Stimulated activated CD8-positive, alpha-beta memory T cell treated with anti-CD3 and anti-CD28 coated beads, Interleukin-12 subunit alpha, Interleukin-12 subunit beta, amount 100 ng/mL, for 24 hours (primary cell): ENCODE measurements around the gene ZNF273.
"Not testable (repeated sequence)": the region's sequence is repeated elsewhere in the genome, so short reads cannot be mapped to it uniquely, and the experiment has no call there.

Experiments used
- DNase-seq: peaks from one replicate; pipeline ENCODE4 v3.0.0-alpha.2; 2020; ENCODE audit errors: extremely low read depth

The ZNF273 gene

DNA sequence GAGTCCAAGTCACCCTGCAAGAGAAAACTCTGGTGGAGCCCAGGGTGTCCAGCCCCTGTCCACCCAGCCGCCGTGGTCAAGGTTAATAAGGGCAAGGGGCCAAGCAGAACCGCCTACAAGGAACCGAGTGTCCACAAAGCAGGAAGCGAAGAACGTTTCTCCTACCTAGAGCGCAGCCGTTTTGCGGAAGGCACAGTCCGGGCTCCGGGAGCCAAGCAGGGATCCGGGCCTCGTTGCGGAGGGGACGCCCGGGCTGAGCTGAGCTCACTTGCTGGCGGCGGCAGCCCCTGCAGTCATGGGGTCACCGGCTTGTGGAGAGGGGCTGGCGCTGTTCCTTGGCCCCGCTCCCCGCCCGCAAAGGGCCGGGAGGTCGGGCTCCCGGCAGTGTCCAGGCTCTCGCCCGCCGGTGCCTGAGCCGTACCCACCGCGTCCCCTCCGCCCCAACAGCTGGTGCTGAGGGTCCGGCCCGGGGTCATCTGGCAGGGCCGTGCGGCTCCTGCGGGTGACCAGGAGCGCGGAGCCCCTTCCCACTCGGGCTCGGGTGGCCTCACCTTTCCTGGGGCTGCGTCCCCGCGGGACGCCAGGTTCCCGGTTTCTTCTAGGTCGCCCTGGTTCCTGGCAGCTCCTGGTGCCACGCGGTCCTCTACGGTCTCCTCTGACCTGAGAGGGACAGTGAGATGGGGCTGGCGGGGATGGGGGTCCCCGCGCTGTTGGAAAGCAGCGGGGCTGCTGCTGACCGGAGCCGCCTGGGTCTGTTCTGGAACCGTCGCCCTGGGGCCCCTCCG lies 14.0 kb upstream of the ZNF273 start:
- DNase-seq = no peak

DNA sequence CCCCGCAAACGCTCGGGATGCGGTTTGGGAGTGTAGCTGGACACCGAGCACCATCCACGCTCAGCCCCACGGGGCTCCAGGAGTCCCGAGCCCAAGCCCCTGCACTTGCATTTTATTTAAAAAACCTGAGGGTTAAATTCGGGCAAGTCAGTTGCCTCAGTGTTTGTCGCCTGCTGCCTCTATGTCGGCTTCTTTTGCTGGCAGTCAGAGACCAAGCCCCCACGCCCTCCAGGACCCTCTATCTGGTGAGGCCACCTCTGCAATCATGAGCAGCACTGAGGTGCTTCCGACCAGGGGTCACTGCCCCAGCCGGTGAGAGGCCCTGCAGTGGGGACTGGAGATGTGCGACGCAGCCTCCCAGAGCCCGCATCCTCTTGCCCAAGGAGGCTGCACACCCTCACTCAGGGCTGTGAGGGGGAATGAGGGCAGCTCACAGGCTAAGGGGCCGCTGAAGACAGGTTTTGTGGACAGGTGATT lies 13.3 kb upstream of the ZNF273 start:
- no peak for DNase-seq

DNA sequence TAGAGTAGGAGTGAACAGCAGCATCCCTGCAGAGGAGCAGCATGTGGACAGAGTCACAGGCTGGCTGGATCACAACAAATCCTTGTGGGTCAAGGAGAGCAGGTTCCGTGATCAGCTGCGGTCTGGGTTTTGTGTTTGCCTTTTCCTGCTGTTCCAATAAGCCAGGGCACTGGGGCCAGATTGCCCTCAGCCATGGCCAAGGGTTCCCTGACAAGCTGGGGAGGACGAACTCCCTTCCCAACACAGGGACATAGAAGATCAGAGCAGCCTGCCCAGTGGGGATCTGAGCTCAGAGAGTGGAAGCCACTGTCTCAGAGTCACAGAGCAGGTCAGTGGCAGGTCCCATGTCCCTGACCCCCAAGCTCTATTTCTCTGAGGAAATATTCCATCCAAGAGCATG lies 12.8 kb upstream of the ZNF273 start:
- DNase-seq = not testable (repeated sequence)

DNA sequence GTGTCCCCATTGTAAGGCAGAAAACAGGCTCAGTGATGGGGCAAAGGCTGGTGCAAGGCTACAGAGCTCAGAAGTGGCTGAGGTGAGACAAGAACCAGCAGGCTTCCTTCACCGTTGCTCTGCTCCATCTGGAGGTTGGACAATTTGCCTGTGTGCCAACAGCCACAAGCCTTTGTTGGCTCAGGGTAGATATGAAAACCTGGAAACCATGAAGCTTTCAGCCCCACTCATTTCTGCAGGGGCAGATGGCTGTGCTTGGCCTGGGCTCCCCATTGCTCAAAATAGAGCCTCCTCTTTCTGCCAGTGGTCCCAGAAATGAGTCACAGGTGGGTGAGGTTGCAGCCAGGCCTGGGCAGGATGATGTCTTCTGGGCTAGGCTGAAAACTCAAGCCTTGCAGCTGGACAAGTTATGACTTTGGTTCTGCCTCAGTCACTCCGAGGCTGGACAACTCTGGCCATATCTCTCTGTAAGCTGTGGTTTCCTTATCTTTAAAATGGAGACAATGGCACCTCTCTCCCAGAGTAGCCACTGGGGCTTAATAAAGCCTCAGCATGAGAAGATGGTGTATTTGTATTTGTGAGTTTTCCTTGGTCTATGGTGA lies 12.2 kb upstream of the ZNF273 start:
- no peak for DNase-seq

DNA sequence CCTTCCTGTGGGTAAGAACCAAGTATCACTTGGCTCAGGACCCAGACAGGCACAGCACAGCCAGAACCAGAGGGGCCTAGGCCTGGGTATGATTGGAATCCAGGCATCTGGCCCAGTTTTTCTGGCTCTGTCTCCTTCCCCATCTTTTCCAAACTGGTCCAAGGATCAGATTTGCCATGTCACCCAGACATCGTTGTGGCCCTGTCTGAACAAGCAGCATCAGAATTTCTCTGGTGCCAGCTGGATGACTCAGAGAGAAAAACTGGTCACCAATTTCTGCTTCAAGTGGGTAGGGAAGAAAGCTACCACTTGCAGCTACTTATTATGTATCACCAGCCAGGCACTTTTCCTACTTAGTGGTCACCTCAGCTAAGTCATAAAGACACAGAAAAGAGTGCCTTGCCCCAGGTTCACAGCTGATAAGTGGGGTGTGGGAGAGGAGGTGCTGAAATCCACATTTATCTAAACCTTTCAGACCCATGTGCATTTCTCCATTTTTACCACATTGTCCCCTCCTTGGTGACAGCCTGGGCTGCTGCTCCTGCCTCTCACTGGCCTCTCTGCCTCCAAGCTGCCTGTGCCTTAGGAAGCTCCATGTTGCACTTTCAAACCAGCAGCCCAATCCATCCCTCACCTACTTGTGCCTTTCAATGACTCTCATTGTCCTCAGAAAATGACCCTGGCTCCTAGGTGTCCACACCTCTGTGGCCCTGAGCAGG lies 11.6 kb upstream of the ZNF273 start:
- DNase-seq = not testable (repeated sequence)

DNA sequence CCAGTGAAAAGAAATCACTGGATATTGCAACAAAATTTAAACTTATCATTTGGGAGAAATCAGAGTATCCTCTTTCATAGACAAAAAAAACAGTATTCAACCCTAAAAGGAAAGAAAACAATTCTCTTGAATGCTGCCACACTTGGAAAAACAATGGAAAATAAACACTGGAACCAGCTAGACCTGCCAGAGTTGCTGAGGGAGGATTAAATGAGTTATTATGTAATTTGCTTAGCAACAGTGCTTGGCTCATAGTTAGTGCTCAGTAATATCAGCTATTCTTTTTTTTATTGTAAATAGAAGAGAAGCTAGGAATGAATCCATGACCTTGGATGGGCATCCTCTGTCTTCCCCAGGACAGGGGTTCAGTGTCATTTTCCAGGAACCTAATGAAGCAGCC lies 11.0 kb upstream of the ZNF273 start:
- no peak for DNase-seq

DNA sequence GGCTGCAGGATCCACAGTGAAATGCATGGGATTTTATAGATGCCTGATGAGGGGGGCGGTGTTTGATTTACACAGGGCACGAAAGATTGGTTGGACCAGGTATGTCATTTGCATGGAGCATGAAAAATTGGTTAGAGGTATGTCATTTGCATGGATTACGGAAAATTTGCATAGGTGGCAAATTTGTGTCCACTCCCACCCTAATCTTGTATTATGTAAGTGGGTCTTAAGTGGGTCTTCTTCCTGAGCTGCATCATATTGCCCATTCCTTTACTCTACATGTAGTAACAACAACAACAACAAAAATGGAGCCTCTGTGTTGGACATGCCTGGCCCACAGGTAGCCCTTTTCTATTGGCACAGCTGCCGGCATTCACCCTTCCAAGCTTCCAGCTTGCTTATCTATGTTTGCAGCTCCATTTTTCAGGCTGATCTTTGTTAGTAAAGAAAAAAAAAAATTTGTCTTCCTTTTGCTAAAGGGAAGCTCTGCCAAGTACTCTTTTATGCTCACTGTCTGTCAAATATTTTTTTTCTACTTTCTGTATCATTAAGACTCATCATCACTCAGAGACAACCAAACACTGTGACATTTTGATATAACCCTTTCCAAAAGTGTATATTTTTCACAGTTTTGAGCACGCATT lies 10.3 kb upstream of the ZNF273 start:
- DNase-seq = no peak

DNA sequence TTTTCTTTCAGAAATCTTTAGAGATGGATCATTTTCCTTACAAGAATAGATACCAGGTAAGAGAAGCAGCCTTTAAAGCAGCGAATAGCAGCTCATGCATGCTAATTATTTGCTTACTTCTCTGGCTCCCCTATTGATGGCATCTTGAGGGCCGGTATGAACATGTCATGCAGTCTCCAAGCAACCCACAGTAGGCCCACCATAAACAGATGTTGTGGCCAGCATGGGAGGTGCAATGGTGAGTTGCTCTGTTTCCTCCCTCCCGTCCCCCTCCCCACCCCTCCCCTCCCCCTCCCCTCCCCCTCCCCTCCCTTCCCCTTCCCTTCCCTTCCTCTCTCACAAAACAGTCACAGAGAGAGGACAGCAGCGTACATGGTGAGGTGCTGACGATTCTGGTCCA lies 9.7 kb upstream of the ZNF273 start:
- DNase-seq = no peak

DNA sequence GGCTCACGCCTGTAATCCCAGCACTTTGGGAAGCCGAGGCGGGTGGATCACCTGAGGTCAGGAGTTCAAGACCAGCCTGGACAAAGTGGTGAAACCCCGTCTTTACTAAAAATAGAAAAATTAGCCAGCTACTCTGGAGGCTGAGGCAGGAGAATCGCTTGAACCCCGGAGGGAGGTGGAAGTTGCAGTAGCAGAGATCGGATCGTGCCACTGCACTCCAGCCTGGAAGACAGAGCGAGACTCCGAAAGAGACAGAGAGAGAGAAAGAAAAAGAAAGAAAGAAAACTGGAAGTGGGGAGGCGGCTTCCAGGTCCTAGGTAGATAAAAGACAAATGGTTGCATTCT lies 640 bp upstream of the ZNF273 start:
- DNase-seq = not testable (repeated sequence)

DNA sequence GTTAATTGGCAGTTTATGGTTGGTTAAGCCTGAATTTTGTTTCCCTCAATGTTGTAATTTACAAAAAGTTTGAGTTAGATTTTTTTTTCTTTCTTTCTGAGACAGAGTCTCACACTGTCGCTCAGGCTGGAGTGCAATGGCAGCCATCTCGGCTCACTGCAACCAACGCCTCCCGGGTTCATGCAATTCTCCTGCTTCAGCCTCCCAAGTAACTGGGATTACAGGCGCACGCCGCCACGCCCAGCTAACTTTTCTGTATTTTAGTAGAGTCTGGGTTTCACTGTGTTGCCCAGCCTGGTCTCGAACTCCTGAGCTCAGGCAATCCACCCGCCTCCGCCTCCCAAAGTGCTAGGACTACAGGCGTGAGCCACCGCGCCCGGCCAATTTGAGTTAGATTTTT lies 935 bp downstream of the ZNF273 start:
- no peak for DNase-seq

DNA sequence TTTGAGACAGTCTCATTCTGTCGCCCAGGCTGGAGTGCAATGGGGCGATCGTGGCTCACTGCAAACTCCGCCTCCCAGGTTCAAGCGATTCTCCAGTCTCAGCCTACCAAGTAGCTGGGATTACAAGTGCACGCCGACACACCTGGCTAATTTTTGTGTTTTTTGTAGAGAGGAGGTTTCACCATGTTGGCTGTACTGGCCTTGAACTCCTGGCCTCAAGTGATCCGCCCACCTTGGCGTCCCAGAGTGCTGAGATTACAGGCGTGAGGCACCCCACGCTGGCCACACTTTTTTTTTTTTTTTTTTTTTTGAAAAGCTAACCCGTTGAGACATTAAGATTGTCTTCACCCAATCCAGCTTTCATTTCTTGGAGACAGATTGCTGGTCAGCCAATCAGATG lies 2.1 kb downstream of the ZNF273 start:
- no peak for DNase-seq

DNA sequence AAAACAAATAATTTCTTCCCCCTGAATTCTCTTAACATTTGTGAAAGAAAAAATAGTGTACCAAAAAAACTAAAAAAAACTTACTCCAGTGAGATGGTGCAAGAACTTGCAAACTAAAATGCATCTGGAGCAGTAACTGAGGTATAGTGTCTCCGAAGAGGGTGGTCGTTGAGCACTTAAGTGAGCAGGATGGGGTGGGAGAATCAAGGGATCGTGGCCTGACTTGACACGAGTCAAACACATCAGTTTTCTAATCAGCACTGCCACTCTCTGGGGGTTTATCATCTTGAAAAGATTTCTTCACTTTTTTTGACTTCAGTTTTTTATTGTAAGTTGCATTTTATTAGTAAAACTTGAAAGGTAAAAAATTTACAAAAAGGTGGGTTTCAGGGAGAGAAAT lies 2.5 kb downstream of the ZNF273 start:
- DNase-seq = no peak

DNA sequence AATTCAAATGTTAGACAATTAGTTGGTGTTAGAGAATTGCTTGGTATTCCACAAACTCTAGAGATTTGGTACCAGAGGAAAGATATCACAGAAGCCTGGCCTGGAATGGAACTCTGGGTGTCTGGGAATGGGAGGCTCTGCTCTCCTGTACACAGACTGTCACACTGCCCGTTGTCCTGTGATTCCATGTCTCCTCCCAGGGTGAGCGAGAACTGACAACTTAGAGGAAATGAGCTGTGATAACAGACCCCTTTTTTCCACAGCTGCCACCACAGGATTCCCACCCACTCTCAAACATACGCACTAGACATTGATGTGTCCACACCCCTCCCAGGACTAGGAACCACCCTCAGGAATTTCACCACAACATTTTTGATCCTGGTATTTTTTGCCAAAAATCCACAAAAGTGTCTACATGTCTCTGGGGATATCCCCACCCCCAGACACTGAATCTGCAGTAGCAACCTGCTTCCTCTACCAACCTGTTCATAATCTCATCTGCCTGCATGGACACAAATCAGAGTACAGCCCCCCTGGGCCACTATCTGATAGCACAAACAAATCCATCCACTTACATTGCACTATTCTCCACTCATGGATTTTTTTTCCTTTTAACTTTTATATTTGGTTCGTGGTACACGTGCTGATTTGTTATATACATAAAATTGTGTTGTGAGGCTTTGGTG lies 4.7 kb downstream of the ZNF273 start:
- DNase-seq = no peak

DNA sequence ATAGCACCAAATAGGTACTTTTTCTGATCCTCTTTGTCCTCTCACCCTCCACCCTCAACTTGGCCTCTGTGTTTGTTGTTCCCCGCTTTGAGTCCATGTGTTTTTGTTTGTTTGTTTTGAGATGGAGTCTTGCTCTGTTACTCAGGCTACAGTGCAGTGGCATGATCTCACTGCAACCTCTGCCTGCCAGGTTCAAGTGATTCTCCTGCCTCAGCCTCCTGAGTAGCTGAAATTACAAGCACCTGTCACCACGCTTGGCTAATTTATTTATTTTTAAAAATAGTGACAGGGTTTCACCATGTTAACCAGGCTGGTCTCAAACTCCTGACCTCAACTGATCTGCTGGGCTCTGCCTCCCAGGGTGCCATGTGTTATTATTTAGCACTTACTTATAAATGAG lies 5.3 kb downstream of the ZNF273 start:
- no peak for DNase-seq

DNA sequence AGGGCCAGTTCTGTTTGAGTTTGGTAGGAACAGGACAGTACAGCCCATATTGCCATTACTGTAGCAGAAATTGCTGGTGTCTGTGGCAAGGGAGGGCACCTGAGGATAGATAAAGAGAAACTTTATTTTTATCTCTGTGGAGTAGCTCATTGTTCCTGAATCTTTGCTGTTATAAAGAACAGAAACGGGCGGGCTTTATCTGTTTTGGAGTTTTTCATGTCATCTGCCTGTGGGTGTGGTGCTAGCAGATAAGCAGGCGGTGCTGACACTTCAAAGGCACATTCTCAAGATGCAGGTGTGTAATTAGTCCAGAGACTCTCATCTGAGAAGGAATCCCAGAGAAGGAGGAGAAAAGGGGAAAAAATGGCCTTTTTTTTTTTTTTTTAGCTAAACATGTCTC lies 11.5 kb downstream of the ZNF273 start:
- DNase-seq = no peak

DNA sequence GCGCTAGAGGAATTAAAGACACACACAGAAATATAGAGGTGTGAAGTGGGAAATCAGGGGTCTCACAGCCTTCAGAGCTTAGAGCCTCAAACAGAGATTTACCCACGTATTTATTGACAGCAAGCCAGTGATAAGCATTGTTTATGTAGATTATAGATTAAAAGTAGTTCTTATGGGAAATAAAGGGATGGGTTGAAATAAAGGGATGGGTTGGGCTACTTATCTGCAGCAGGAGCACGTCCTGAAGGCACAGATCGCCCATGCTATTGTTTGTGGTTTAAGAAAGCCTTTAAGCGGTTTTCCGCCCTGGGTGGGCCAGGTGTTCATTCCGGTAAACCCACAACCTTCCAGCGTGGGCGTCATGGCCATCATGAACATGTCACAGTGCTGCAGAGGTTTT lies 12.2 kb downstream of the ZNF273 start:
- not testable (repeated sequence) for DNase-seq

DNA sequence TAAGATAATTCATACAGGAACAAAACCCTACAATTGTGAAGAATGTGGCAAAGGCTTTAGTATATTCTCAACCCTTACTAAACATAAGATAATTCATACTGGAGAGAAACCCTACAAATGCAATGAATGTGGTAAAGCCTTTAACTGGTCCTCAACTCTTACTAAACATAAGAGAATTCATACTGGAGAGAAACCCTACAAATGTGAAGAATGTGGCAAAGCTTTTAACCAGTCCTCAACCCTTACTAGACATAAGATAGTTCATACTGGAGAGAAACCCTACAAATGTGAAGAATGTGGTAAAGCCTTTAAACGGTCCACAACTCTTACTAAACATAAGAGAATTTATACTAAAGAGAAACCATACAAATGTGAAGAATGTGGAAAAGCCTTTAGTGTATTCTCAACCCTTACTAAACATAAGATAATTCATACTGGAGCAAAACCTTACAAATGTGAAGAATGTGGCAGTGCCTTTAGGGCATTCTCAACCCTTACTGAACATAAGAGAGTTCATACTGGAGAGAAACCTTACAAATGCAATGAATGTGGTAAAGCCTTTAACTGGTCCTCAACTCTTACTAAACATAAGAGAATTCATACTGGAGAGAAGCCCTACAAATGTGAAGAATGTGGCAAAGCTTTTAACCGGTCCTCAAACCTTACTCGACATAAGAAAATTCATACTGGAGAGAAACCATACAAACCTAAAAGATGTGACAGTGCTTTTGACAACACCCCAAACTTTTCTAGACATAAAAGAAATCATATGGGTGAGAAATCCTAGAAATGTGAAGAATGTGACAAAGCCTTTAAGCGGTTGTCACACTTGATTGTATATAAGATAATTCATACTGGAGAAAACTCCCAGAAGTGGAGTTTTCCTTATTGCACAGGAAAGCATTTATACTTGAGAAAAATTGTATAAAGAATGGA lies 25.4 kb downstream of the ZNF273 start:
- DNase-seq = not testable (repeated sequence)

DNA sequence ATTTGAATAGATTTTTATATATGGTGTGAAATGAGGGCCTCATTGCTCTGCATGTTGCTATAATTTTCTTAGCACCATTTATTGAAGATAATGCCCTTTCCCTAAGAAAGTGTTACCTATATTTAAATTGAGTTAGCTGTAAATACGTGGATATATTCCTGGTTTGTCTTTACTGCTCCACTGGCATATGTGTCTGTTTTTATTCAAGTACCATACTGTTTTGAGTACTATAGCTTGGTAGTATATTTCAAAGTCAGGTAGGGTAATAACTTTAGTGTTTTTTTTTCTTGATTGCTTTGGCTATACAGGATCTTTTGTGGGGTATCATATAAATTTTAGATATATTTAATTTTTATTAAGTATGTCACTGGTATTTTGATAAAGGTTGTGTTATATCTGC lies 31.4 kb downstream of the ZNF273 start:
- DNase-seq = no peak

DNA sequence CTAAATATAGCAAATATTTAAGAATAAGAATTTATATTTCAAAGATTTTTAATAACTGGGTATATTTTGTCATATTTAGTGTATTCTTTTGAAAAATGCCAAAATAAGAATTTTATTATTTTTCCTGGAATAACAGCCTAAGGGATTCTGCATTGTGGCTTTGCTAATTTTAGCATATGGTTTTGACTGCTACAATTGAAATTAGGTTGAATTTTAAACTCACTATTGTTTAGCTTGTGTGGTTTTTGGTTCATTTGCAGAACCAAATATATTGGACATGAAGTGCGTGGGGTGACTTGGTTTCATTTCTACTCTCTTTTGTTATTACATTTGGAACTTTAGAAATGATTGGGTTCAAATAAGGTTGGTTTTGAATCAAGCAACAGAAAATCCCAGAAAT lies 35.5 kb downstream of the ZNF273 start:
- DNase-seq = no peak

DNA sequence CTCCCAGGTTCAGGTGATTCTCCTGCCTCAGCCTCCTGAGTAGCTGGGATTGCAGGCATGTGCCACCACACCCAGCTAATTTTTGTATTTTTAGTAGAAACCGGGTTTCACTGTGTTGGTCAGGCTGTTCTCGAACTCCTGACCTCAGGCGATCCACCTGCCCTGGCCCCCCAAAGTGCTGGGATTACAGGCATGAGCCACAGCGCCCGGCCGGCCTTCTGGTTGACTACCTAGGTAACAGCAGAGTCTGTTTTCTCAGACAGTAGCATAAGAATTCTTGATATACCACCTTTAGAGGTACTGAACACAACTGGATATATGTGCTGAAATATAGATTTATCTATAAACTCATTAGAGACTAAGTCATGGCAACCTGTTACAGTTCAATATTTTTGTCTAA lies 36.9 kb downstream of the ZNF273 start:
- not testable (repeated sequence) for DNase-seq
